ENCODE results near the gene CCDC27.

CCDC27 gene

DNA sequence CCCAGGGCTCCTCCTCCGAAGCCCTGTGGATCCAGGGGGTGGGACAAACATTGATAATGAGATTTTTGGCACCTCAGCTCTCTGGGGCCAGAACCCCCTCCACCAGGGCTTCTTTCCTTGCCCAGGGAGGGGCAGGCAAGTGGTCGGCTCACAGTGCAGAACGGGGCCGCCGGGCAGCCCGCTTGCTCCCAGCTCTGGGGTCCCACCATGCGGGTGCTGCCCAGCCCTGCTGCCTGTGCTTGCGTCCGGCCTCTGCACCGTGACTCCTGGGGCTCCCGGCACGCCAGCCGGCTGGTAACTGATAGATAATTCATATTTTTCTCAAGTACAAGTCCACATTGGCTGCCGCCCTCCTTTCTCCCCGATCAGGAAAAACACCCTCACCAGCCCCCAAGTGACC lies 42.0 kb upstream of the CCDC27 start:
- Histone ChIP-seq H3K4me3 (ENCODE audit: low read length in 2 of 2) (no peak overlapping the region), H3K27me3 (ENCODE audit: control insufficient read depth in 2 of 2, insufficient read depth in 2 of 2, low read length in 2 of 2) (no peaks in the 10 kb centered on the region), H3K4me1 (ENCODE audit: control insufficient read depth in 2 of 2, insufficient read depth in 2 of 2, low read length in 2 of 2) (no peaks in the 10 kb centered on the region), H3K9ac (ENCODE audit: low read depth in 1 of 2, low read length in 2 of 2) (no peak overlapping the region), H3K27ac (ENCODE audit: low read depth in 2 of 2, low read length in 2 of 2) (no peak overlapping the region), H3K36me3 (ENCODE audit: control insufficient read depth in 2 of 2, insufficient read depth in 2 of 2, low read length in 2 of 2) (no peaks in the 10 kb centered on the region), H3K9me3 (ENCODE audit: control insufficient read depth in 2 of 2, low read length in 2 of 2) (no peaks in the 10 kb centered on the region)

DNA sequence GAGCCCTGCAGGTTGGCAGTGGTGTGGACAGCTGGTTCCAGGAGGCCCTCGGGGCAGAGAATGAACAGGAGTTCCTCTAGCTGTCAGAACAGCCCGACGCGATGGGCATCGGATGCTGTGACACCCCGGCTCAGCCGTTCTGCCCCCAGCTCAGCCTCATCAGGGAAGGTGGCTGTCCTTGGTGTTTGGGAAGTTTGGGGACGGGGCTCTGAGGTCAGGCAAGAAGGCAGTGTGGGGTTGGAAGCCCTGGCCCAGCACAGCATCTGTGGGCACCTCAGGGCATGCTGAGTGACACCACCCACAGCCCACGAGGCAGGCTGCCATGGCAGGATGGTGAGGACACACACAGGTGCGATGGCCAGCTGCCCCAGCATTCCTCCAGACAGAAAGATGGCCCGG lies 40.9 kb upstream of the CCDC27 start:
- Histone ChIP-seq H3K9ac (ENCODE audit: low read depth in 1 of 2, low read length in 2 of 2) (no peak overlapping the region), H3K4me3 (ENCODE audit: low read length in 2 of 2) (no peak overlapping the region), H3K27me3 (ENCODE audit: control insufficient read depth in 2 of 2, insufficient read depth in 2 of 2, low read length in 2 of 2) (no peaks in the 10 kb centered on the region), H3K9me3 (ENCODE audit: control insufficient read depth in 2 of 2, low read length in 2 of 2) (no peaks in the 10 kb centered on the region), H3K27ac (ENCODE audit: low read depth in 2 of 2, low read length in 2 of 2) (no peak overlapping the region), H3K4me1 (ENCODE audit: control insufficient read depth in 2 of 2, insufficient read depth in 2 of 2, low read length in 2 of 2) (no peaks in the 10 kb centered on the region), H3K36me3 (ENCODE audit: control insufficient read depth in 2 of 2, insufficient read depth in 2 of 2, low read length in 2 of 2) (no peaks in the 10 kb centered on the region)

DNA sequence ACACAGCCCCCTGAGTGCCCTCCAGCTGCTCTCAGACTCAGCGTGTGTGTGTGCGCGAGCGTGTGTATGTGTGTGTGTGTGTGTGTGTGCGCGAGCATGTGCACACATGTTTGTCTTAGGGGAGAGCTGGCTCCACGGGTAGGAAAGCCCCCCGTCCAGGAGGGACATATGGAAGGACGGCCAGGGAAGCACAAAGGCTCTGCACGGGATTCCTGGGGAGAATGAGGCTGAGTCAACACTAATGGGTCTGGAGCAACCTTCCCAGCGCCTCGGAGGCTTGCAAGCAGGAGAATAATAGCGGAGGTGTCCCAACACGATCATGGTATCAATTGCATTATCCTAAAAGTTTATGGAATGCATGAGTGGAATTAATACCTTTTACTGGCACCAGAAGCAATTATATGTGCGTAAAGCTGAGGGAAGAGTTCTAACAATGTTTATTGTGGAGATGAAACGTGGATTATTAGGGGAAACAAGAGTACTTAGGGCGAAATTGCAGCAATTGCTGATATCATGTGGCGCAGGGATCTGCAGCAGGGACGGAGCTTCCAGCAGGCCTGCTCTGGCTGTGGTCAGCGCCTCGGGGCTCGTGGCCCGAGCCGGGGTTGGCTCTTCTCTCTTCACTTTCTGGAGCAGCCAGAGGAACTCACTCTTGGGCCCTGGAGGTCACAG lies 40.3 kb upstream of the CCDC27 start:
- Histone ChIP-seq H3K4me3 (ENCODE audit: low read length in 2 of 2) (no peak overlapping the region), H3K27ac (ENCODE audit: low read depth in 2 of 2, low read length in 2 of 2) (no peak overlapping the region), H3K36me3 (ENCODE audit: control insufficient read depth in 2 of 2, insufficient read depth in 2 of 2, low read length in 2 of 2) (no peaks in the 10 kb centered on the region), H3K27me3 (ENCODE audit: control insufficient read depth in 2 of 2, insufficient read depth in 2 of 2, low read length in 2 of 2) (no peaks in the 10 kb centered on the region), H3K4me1 (ENCODE audit: control insufficient read depth in 2 of 2, insufficient read depth in 2 of 2, low read length in 2 of 2) (no peaks in the 10 kb centered on the region), H3K9ac (ENCODE audit: low read depth in 1 of 2, low read length in 2 of 2) (no peak overlapping the region), H3K9me3 (ENCODE audit: control insufficient read depth in 2 of 2, low read length in 2 of 2) (no peaks in the 10 kb centered on the region)

DNA sequence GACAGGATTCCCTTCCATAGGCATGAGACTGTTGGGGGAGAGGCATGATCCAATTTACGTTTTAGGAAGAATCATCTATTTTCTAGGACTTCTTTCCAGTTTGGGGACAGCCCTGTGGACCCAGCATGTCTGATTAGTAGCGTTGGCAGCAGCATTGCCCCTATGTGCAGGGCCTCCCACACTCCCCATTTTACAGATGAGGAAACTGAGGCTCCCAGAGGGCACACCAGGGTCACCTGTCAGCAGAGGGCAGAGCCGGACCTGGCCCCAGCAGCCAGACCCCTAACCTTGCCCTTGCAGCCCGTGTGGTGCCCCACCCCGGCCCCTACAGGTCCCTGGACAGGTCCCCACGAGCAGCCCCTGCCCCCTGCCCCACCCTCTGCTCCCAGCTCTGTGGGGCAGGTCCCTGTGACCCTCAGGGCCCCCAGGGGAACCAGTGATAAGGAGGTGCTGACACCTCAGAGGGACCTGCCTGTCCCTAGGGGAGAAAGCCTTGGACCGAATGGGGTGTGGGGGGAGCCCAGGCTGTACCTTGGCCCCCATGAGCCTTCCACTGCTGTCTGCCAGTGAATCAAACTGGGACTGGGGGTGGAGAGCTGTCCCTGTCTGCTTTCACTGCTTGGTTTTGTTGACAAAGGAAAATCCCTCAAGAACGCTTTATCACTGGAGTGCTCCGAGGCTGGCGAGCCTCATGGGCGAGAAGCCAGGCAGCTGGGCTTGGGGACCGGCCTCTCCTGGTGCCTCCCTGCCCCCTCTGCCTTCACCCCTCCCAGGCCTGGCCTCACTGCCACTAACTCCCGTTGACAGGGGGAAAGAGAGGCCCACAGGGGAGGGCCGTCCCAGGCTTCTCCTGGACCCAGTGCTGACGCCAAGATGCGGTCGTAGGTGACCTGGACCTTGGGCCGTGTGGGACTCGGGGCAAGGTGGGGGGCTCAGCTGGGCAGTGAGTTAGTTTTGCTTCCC lies 39.4 kb upstream of the CCDC27 start:
- no peak overlapping the region for H3K9ac ChIP-seq (ENCODE audit: low read depth in 1 of 2, low read length in 2 of 2)
- no peaks in the 10 kb centered on the region for H3K4me1 ChIP-seq (ENCODE audit: control insufficient read depth in 2 of 2, insufficient read depth in 2 of 2, low read length in 2 of 2)
- H3K27ac ChIP-seq (ENCODE audit: low read depth in 2 of 2, low read length in 2 of 2), result no peak overlapping the region
- H3K9me3 ChIP-seq (ENCODE audit: control insufficient read depth in 2 of 2, low read length in 2 of 2), result no peaks in the 10 kb centered on the region
- H3K4me3 ChIP-seq (ENCODE audit: low read length in 2 of 2), result no peak overlapping the region
- no peaks in the 10 kb centered on the region for H3K27me3 ChIP-seq (ENCODE audit: control insufficient read depth in 2 of 2, insufficient read depth in 2 of 2, low read length in 2 of 2)
- H3K36me3 ChIP-seq (ENCODE audit: control insufficient read depth in 2 of 2, insufficient read depth in 2 of 2, low read length in 2 of 2), result no peaks in the 10 kb centered on the region

DNA sequence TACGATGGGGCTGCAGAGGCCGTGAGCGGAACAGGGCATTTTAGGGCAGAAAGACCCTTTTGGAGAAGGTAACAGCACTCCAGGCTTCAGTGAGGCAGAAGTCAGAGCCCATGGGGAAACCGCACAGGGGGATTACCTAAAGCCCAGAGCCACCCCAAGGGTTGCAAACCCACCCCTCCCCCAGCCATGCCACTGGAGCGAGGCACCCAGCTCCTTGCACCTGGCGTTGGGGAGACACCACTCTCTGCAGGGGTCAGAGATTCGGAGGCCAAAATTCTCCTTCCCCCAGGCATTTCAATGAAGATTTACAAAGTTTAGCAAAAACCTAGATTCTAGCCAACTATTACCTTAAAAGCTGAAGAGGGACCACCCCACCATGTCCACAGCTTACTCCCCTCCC lies 38.4 kb upstream of the CCDC27 start:
- Histone ChIP-seq H3K9me3 (ENCODE audit: control insufficient read depth in 2 of 2, low read length in 2 of 2) (no peaks in the 10 kb centered on the region), H3K36me3 (ENCODE audit: control insufficient read depth in 2 of 2, insufficient read depth in 2 of 2, low read length in 2 of 2) (no peaks in the 10 kb centered on the region), H3K27me3 (ENCODE audit: control insufficient read depth in 2 of 2, insufficient read depth in 2 of 2, low read length in 2 of 2) (no peaks in the 10 kb centered on the region), H3K9ac (ENCODE audit: low read depth in 1 of 2, low read length in 2 of 2) (no peak overlapping the region), H3K27ac (ENCODE audit: low read depth in 2 of 2, low read length in 2 of 2) (no peak overlapping the region), H3K4me1 (ENCODE audit: control insufficient read depth in 2 of 2, insufficient read depth in 2 of 2, low read length in 2 of 2) (no peaks in the 10 kb centered on the region), H3K4me3 (ENCODE audit: low read length in 2 of 2) (no peak overlapping the region)

DNA sequence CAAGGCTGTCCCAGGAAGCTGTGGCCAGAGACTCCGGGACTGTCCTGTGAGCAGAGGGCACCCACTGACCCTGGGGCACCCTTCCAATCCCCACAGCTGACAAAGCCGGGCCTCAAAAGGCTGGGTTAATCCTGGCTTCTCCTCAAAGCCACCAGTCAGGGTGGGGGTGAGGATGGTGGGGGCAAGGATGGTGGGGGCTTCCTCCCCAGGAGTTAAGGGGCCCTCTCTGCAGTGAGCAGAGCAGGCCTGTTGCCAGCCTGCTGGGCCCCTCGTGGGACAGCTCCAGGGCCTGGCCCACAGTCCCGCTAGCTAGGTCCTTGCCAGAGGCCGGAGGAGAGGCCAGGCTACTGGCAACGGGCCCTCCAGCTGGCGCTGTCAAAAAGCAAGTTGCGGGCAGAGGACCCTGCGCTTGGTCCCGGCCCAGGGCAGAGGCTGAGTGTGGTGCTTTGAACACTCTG lies 37.9 kb upstream of the CCDC27 start:
- no peaks in the 10 kb centered on the region for H3K4me1 ChIP-seq (ENCODE audit: control insufficient read depth in 2 of 2, insufficient read depth in 2 of 2, low read length in 2 of 2)
- no peaks in the 10 kb centered on the region for H3K36me3 ChIP-seq (ENCODE audit: control insufficient read depth in 2 of 2, insufficient read depth in 2 of 2, low read length in 2 of 2)
- H3K27ac ChIP-seq (ENCODE audit: low read depth in 2 of 2, low read length in 2 of 2), result no peak overlapping the region
- no peak overlapping the region for H3K9ac ChIP-seq (ENCODE audit: low read depth in 1 of 2, low read length in 2 of 2)
- H3K4me3 ChIP-seq (ENCODE audit: low read length in 2 of 2), result no peak overlapping the region
- H3K9me3 ChIP-seq (ENCODE audit: control insufficient read depth in 2 of 2, low read length in 2 of 2), result no peaks in the 10 kb centered on the region
- no peaks in the 10 kb centered on the region for H3K27me3 ChIP-seq (ENCODE audit: control insufficient read depth in 2 of 2, insufficient read depth in 2 of 2, low read length in 2 of 2)

DNA sequence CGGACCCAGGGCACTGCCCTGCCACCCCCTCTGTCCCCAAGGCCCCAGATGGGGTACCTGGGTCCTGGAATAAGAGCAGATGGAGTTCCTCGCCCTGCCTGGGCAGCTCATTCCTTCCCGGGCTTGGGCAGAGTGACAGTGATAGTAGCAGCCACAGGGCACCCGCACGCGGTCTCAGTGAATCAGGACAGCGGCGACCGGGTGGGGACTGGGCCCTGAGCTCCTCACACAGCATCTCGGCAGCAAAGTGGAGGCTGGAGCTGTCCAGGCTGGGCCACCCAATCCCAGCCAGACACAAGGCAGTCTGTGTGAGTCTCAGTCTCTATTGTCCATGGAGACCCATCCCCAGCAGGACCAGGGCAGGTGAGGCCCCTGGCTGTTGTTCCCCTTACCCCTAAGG lies 37.4 kb upstream of the CCDC27 start:
- no peaks in the 10 kb centered on the region for H3K9me3 ChIP-seq (ENCODE audit: control insufficient read depth in 2 of 2, low read length in 2 of 2)
- H3K27me3 ChIP-seq (ENCODE audit: control insufficient read depth in 2 of 2, insufficient read depth in 2 of 2, low read length in 2 of 2), result peaks cover 0 to 1% of the 10 kb centered on the region in 2 donors
- no peak overlapping the region for H3K4me3 ChIP-seq (ENCODE audit: low read length in 2 of 2)
- H3K9ac ChIP-seq (ENCODE audit: low read depth in 1 of 2, low read length in 2 of 2), result no peak overlapping the region
- H3K36me3 ChIP-seq (ENCODE audit: control insufficient read depth in 2 of 2, insufficient read depth in 2 of 2, low read length in 2 of 2), result no peaks in the 10 kb centered on the region
- no peak overlapping the region for H3K27ac ChIP-seq (ENCODE audit: low read depth in 2 of 2, low read length in 2 of 2)
- no peaks in the 10 kb centered on the region for H3K4me1 ChIP-seq (ENCODE audit: control insufficient read depth in 2 of 2, insufficient read depth in 2 of 2, low read length in 2 of 2)

DNA sequence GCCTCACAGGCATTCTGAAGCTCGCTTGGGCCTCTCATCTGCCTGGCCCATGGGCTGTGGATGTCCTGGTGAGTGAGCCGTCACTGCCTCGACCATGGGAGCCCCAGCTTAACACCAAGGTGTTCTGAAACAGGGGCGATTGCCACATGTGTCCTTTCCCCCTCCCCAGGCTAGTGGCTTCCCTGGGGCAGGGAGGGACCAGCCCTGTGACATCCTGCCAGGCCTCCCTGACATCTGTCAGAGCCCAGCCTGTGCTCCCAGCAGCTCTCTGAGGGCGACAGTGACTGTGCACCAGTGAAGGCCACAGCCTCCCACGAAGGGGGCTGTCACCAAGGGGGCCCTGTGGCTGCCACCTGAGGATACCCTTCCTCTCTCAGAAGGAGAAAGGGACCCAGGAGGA lies 35.9 kb upstream of the CCDC27 start:
- Histone ChIP-seq H3K4me3 (ENCODE audit: low read length in 2 of 2) (no peak overlapping the region), H3K27ac (ENCODE audit: low read depth in 2 of 2, low read length in 2 of 2) (no peak overlapping the region), H3K27me3 (ENCODE audit: control insufficient read depth in 2 of 2, insufficient read depth in 2 of 2, low read length in 2 of 2) (peaks cover 0 to 1% of the 10 kb centered on the region in 2 donors), H3K9ac (ENCODE audit: low read depth in 1 of 2, low read length in 2 of 2) (no peak overlapping the region), H3K9me3 (ENCODE audit: control insufficient read depth in 2 of 2, low read length in 2 of 2) (no peaks in the 10 kb centered on the region), H3K4me1 (ENCODE audit: control insufficient read depth in 2 of 2, insufficient read depth in 2 of 2, low read length in 2 of 2) (no peaks in the 10 kb centered on the region), H3K36me3 (ENCODE audit: control insufficient read depth in 2 of 2, insufficient read depth in 2 of 2, low read length in 2 of 2) (no peaks in the 10 kb centered on the region)

DNA sequence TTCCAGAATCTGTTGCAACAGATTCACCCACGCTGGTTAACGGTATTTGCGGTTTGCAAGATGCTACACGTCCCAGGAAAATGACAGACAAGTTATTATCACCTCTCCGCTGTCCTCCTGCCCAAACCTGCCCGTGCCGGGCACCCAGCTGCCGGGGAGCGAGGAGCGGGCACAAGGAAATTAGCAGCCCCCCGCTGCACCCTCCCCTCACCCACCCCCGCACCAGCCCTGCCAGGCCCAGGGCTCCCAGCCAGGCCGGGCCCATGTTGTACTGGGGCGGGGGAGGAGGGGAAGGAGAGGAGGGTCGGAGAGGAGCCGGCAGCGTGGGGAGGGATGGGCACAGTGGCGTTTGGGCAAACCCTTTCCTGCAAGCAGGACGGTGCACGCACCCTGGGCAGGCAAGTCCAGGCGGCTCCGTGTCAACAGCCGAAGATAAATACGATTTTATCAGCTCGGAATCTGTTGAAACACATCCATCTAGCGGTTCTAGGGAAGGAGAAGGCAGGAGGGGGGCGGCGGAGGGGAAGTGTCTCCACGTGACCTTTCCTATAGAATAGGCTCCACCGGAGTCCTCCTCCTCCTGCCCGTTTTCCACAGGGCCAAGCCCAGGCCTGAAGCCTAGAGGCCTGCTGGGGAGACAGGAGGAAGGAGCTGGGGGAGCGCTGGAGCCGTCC lies 35.1 kb upstream of the CCDC27 start:
- no peaks in the 10 kb centered on the region for H3K36me3 ChIP-seq (ENCODE audit: control insufficient read depth in 2 of 2, insufficient read depth in 2 of 2, low read length in 2 of 2)
- no peak overlapping the region for H3K27ac ChIP-seq (ENCODE audit: low read depth in 2 of 2, low read length in 2 of 2)
- H3K4me3 ChIP-seq (ENCODE audit: low read length in 2 of 2), result no peak overlapping the region
- H3K4me1 ChIP-seq (ENCODE audit: control insufficient read depth in 2 of 2, insufficient read depth in 2 of 2, low read length in 2 of 2), result no peaks in the 10 kb centered on the region
- no peak overlapping the region for H3K9ac ChIP-seq (ENCODE audit: low read depth in 1 of 2, low read length in 2 of 2)
- no peaks in the 10 kb centered on the region for H3K9me3 ChIP-seq (ENCODE audit: control insufficient read depth in 2 of 2, low read length in 2 of 2)
- H3K27me3 ChIP-seq (ENCODE audit: control insufficient read depth in 2 of 2, insufficient read depth in 2 of 2, low read length in 2 of 2), result peaks cover 0 to 1% of the 10 kb centered on the region in 2 donors
